Caco-2 (cell line): Measurements from ENCODE around the gene ZNF184. TPM values are rescaled to one million over a fixed set of nuclear protein-coding genes. Genes with fewer than 3 reads are reported as not detected.

Experiments used
- BruUV-seq: library from RNA; stranded (reverse); fragments of 400-500 nt; replicated peaks from 2 replicates; lab custom pipeline; 2021; lab: Mats Ljungman, UMichigan
- CTCF ChIA-PET: fragments of 300-600 bp; sonication (Branson Sonifier 250); formaldehyde crosslinking; loops from one replicate; lab custom pipeline; 2022; ENCODE audit warnings: antibody characterized with exemption; lab: Charles Lee
- POLR2A ChIA-PET: fragments of 300-600 bp; sonication (Branson Sonifier 250); formaldehyde crosslinking; loops from one replicate; lab custom pipeline; 2022; ENCODE audit warnings: antibody characterized with exemption; lab: Charles Lee
- DNase-seq, 2 experiments: peaks; one replicate each; pipeline versions ENCODE4 v3.0.0 to v3.0.0-alpha.2; 2020 to 2022
- H3K27me3 ChIP-seq: replicated peaks from 2 replicates; pipeline ENCODE4 v1.6.0; 2011; ENCODE audit warnings: low read length; ENCODE audit not compliant: control insufficient read depth, insufficient read depth
- H3K36me3 ChIP-seq: 2 replicates; pipeline ENCODE4 v1.5.1; 2011; ENCODE audit warnings: low read length; ENCODE audit not compliant: control insufficient read depth, insufficient read depth
- H3K4me1 ChIP-seq: fragments of 250-450 bp; sonication (Bioruptor Pico); 2 replicates; pipeline ENCODE4 v1.5.1; 2020; ENCODE audit warnings: mild to moderate bottlenecking
- H3K4me3 ChIP-seq: 2 replicates; pipeline ENCODE4 v1.5.1; 2011; ENCODE audit warnings: low read depth, mild to moderate bottlenecking, control low read depth, low read length
- H3K9me3 ChIP-seq: fragments of 250-450 bp; sonication (Bioruptor Pico); 2 replicates; pipeline ENCODE4 v1.5.1; 2020; ENCODE audit warnings: mild to moderate bottlenecking, moderate library complexity
- H3K27ac Mint-ChIP-seq: one replicate; pipeline ENCODE4 v1.8.0; 2022; ENCODE audit warnings: mixed read lengths; ENCODE audit not compliant: unreplicated experiment
- H3K27me3 Mint-ChIP-seq: one replicate; pipeline ENCODE4 v1.8.0; 2022; ENCODE audit warnings: mixed read lengths; ENCODE audit not compliant: insufficient read depth, unreplicated experiment
- H3K36me3 Mint-ChIP-seq: one replicate; pipeline ENCODE4 v1.8.0; 2022; ENCODE audit warnings: mild to moderate bottlenecking, mixed read lengths; ENCODE audit not compliant: insufficient read depth, unreplicated experiment
- H3K4me1 Mint-ChIP-seq: one replicate; pipeline ENCODE4 v1.8.0; 2022; ENCODE audit warnings: low read depth, mixed read lengths; ENCODE audit not compliant: unreplicated experiment
- H3K4me3 Mint-ChIP-seq: one replicate; pipeline ENCODE4 v1.8.0; 2022; ENCODE audit warnings: mild to moderate bottlenecking, moderate library complexity, mixed read lengths; ENCODE audit not compliant: unreplicated experiment
- H3K9me3 Mint-ChIP-seq: one replicate; pipeline ENCODE4 v1.8.0; 2022; ENCODE audit warnings: mixed read lengths; ENCODE audit not compliant: unreplicated experiment
- intact Hi-C: fragments of 100-400 bp; cut with micrococcal nuclease; formaldehyde crosslinking; loops from one replicate; pipeline ENCODE4 v1.10.0; 2022; ENCODE audit not compliant: unreplicated experiment
- total RNA-seq: library from RNA; stranded (reverse); gene quantifications from 2 replicates; pipeline ENCODE4 v1.2.3, GENCODE V29; 2022
- TF ChIP-seq, protein P1 (sequence below), 2 experiments: fragments of 200-600 bp in 1 of 2; IDR thresholded peaks; 1 replicate in 1 of 2; 2 replicates in 1 of 2; pipeline versions ENCODE4 v1.5.1 to v1.8.0; 2011 to 2022; ENCODE audit warnings: antibody characterized with exemption in 1 of 2, control low read depth in 1 of 2, inconsistent platforms in 1 of 2, low read depth in 1 of 2, low read length in 1 of 2, mild to moderate bottlenecking in 1 of 2, moderate library complexity in 1 of 2; ENCODE audit not compliant: insufficient read depth in 1 of 2, severe bottlenecking in 1 of 2, unreplicated experiment in 1 of 2

The ZNF184 gene
- total RNA-seq, 1 experiment from 2014 or later, result 3.9 TPM

DNA sequence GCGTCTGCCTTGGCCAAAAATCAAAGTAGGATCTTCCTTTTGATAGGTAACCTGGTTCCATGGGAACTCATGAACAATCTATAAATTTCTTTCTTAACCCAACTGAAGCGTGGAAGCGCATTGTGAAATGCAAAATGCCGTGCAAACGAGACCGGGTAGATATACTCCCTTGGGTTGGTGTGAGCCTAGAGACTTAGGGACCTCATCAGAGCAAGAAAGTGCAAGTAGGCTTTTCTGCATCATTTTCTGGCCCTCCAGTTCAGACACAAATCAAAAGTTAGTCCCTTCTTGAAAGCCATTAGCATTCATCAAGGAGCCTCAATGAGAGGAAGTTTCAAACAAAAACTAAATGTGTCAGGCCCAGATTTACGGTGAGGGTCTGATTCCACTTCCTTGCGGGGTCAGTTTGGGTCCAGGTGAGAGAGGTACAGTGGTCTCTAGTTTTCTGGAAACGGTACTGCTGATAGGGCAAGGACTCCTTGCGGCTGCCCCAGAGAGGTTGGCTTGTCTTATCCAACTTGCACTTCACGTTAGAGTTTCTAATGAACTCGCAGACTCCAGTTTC, 5.3 kb upstream of the ZNF184 start:
- no peaks in the 10 kb centered on the region for H3K27me3 Mint-ChIP-seq
- H3K27me3 ChIP-seq, result no peaks in the 10 kb centered on the region
- intact Hi-C loops, result loop anchor here (2.0 to 10.0 kb wide), 4 partner anchors 25 to 417 kb away; a partner anchor contains a TSS
- H3K9me3 ChIP-seq, result no peaks in the 10 kb centered on the region
- CTCF ChIA-PET, result no interaction called here
- TF ChIP-seq, protein P1, sequence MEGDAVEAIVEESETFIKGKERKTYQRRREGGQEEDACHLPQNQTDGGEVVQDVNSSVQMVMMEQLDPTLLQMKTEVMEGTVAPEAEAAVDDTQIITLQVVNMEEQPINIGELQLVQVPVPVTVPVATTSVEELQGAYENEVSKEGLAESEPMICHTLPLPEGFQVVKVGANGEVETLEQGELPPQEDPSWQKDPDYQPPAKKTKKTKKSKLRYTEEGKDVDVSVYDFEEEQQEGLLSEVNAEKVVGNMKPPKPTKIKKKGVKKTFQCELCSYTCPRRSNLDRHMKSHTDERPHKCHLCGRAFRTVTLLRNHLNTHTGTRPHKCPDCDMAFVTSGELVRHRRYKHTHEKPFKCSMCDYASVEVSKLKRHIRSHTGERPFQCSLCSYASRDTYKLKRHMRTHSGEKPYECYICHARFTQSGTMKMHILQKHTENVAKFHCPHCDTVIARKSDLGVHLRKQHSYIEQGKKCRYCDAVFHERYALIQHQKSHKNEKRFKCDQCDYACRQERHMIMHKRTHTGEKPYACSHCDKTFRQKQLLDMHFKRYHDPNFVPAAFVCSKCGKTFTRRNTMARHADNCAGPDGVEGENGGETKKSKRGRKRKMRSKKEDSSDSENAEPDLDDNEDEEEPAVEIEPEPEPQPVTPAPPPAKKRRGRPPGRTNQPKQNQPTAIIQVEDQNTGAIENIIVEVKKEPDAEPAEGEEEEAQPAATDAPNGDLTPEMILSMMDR (IDR thresholded peaks at IDR 0.05; ENCODE audit: insufficient read depth in 1 of 2, low read depth in 1 of 2, low read length in 1 of 2, severe bottlenecking in 1 of 2, unreplicated experiment in 1 of 2), result no peak
- DNase-seq, result no peak
- no peaks in the 10 kb centered on the region for H3K4me1 Mint-ChIP-seq
- H3K9me3 Mint-ChIP-seq, result no peaks in the 10 kb centered on the region
- no peaks in the 10 kb centered on the region for H3K36me3 ChIP-seq
- POLR2A ChIA-PET, result no interaction called here
- no TSS peak for BruUV-seq
- peak overlapping the region; percentile 52 for H3K4me3 ChIP-seq
- peaks cover 3% of the 10 kb centered on the region for H3K36me3 Mint-ChIP-seq
- H3K27ac Mint-ChIP-seq, result no peak overlapping the region
- no peak overlapping the region for H3K4me3 Mint-ChIP-seq
- H3K4me1 ChIP-seq, result no peaks in the 10 kb centered on the region

DNA sequence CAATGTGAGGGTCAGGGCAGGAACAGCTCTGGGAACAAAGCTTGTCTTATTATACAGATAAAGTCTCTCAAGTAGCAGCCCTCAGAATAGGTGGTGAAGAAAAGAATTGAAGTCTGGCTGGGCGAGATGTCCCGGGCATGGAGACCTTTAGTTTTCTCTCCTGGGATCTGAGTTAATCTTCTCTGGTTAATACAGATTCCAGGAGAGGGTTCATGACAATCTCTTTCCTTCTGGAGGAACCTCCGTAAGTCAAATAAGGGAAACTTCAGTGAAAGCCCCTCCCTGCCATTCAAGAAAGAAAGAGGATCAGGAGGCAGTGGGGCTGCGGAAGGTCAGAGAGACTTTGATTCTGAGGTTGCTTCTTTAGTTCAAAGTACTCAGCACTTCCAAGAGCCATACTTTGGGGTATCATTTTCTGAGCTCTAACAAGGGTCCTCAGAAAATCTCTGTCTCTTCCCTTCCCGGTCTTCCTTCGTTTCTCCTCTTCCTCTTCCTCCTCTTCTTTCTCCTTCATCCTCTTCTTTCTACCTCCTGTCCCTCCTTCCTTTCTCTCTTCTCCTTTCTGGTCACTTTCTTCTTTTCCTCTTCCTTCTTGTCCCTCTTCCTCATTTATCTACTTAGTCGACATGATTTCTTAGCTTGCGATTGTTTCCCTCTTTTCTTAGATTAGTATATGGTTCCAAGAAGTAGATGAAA, 4.6 kb upstream of the ZNF184 start:
- TF ChIP-seq, protein P1 (IDR thresholded peaks at IDR 0.05; ENCODE audit: insufficient read depth in 1 of 2, low read depth in 1 of 2, low read length in 1 of 2, severe bottlenecking in 1 of 2, unreplicated experiment in 1 of 2), result no peak
- BruUV-seq, result no TSS peak
- H3K27me3 Mint-ChIP-seq, result no peaks in the 10 kb centered on the region
- Histone ChIP-seq H3K4me3 (no peak overlapping the region), H3K4me1 (no peaks in the 10 kb centered on the region), H3K27me3 (no peaks in the 10 kb centered on the region), H3K9me3 (no peaks in the 10 kb centered on the region), H3K36me3 (no peaks in the 10 kb centered on the region)
- no peaks in the 10 kb centered on the region for H3K9me3 Mint-ChIP-seq
- H3K36me3 Mint-ChIP-seq, result peaks cover 10% of the 10 kb centered on the region
- intact Hi-C loops, result loop anchor here (2.0 to 10.0 kb wide), 4 partner anchors 25 to 417 kb away; a partner anchor contains a TSS
- H3K4me3 Mint-ChIP-seq, result no peak overlapping the region
- H3K4me1 Mint-ChIP-seq, result no peaks in the 10 kb centered on the region
- H3K27ac Mint-ChIP-seq, result no peak overlapping the region
- POLR2A ChIA-PET, result no interaction called here
- no peak for DNase-seq
- CTCF ChIA-PET, result no interaction called here

DNA sequence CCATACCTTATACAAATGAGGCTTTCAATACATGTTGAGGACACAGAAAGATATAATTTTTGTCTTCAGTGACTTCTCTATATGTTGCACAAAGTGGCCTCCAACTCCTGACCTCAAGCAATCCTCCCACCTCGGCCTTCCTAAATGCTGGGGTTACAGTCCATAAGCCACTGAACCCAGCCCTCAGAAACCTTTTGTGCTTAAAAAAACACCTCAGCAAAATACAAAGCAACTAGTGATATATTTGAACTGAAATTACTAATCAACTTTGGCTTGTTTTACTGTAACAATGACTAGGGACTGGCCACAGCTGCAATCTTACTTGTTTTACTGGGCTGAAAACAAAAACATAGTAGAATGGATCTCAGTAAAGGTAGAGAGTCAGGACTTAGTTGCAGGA, 3.2 kb upstream of the ZNF184 start:
- H3K36me3 Mint-ChIP-seq, result peaks cover 15% of the 10 kb centered on the region
- TF ChIP-seq, protein P1 (IDR thresholded peaks at IDR 0.05; ENCODE audit: insufficient read depth in 1 of 2, low read depth in 1 of 2, low read length in 1 of 2, severe bottlenecking in 1 of 2, unreplicated experiment in 1 of 2), result no peak
- no peaks in the 10 kb centered on the region for H3K9me3 Mint-ChIP-seq
- POLR2A ChIA-PET, result no interaction called here
- H3K27ac Mint-ChIP-seq, result no peak overlapping the region
- Histone ChIP-seq H3K4me3 (no peak overlapping the region), H3K36me3 (no peaks in the 10 kb centered on the region), H3K9me3 (no peaks in the 10 kb centered on the region), H3K4me1 (peaks cover 1% of the 10 kb centered on the region; the same call in 1 of the 2 replicates), H3K27me3 (no peaks in the 10 kb centered on the region)
- no peaks in the 10 kb centered on the region for H3K27me3 Mint-ChIP-seq
- intact Hi-C loops, result loop anchor here (5.0 to 10.0 kb wide), 2 partner anchors 196 to 419 kb away; a partner anchor contains a TSS
- CTCF ChIA-PET, result no interaction called here
- H3K4me3 Mint-ChIP-seq, result no peak overlapping the region
- BruUV-seq, result no TSS peak
- no peak for DNase-seq
- peaks cover 6% of the 10 kb centered on the region for H3K4me1 Mint-ChIP-seq
